ENCODE results near the gene TFF3.

GRCh38 chr21:42346441-42346840 lies 31.2 kb upstream of the TFF3 start:
- no peak for TF ChIP-seq CTCF (IDR thresholded peaks at IDR 0.05)
- TF ChIP-seq POLR2A (IDR thresholded peaks at IDR 0.05) = no peak
